Calu3 (cell line): ENCODE measurements around the gene TNFSF12. TPM values are rescaled to one million over a fixed set of nuclear protein-coding genes. Genes with fewer than 3 reads are reported as not detected.

Source experiments
- BruUV-seq: library from RNA; stranded (reverse); fragments of 400-500 nt; replicated peaks from 2 replicates; lab custom pipeline; 2021; lab: Mats Ljungman, UMichigan
- CTCF ChIA-PET: fragments of 300-600 bp; sonication (Branson Sonifier 250); formaldehyde crosslinking; loops from one replicate; lab custom pipeline; 2022; ENCODE audit warnings: antibody characterized with exemption; lab: Charles Lee
- DNase-seq: peaks from one replicate; pipeline ENCODE4 v3.0.0; 2022
- H3K27ac Mint-ChIP-seq: one replicate; pipeline ENCODE4 v1.8.0; 2022; ENCODE audit warnings: mixed read lengths; ENCODE audit not compliant: unreplicated experiment
- H3K27me3 Mint-ChIP-seq: one replicate; pipeline ENCODE4 v1.8.0; 2022; ENCODE audit warnings: mixed read lengths; ENCODE audit not compliant: unreplicated experiment
- H3K36me3 Mint-ChIP-seq: one replicate; pipeline ENCODE4 v1.8.0; 2022; ENCODE audit warnings: mild to moderate bottlenecking, moderate library complexity, mixed read lengths; ENCODE audit not compliant: insufficient read depth, unreplicated experiment
- H3K4me1 Mint-ChIP-seq: one replicate; pipeline ENCODE4 v1.8.0; 2022; ENCODE audit warnings: mild to moderate bottlenecking, low read depth, mixed read lengths; ENCODE audit not compliant: unreplicated experiment
- H3K4me3 Mint-ChIP-seq: one replicate; pipeline ENCODE4 v1.8.0; 2022; ENCODE audit warnings: mild to moderate bottlenecking, low read depth, moderate library complexity, mixed read lengths; ENCODE audit not compliant: unreplicated experiment
- H3K9me3 Mint-ChIP-seq: one replicate; pipeline ENCODE4 v1.8.0; 2022; ENCODE audit warnings: low read depth, mixed read lengths; ENCODE audit not compliant: unreplicated experiment
- intact Hi-C: fragments of 100-400 bp; cut with micrococcal nuclease; formaldehyde crosslinking; loops from one replicate; pipeline ENCODE4 v1.10.0; 2022; ENCODE audit not compliant: unreplicated experiment
- total RNA-seq: library from RNA; stranded (reverse); gene quantifications from 2 replicates; pipeline ENCODE4 v1.2.3, GENCODE V29; 2022
- TF ChIP-seq, protein P1 (sequence below): fragments of 200-600 bp; IDR thresholded peaks from one replicate; pipeline ENCODE4 v1.8.0; 2022; ENCODE audit warnings: antibody characterized with exemption; ENCODE audit not compliant: unreplicated experiment

The TNFSF12 gene
- total RNA-seq, 1 experiment from 2014 or later = 7.7 TPM

DNA sequence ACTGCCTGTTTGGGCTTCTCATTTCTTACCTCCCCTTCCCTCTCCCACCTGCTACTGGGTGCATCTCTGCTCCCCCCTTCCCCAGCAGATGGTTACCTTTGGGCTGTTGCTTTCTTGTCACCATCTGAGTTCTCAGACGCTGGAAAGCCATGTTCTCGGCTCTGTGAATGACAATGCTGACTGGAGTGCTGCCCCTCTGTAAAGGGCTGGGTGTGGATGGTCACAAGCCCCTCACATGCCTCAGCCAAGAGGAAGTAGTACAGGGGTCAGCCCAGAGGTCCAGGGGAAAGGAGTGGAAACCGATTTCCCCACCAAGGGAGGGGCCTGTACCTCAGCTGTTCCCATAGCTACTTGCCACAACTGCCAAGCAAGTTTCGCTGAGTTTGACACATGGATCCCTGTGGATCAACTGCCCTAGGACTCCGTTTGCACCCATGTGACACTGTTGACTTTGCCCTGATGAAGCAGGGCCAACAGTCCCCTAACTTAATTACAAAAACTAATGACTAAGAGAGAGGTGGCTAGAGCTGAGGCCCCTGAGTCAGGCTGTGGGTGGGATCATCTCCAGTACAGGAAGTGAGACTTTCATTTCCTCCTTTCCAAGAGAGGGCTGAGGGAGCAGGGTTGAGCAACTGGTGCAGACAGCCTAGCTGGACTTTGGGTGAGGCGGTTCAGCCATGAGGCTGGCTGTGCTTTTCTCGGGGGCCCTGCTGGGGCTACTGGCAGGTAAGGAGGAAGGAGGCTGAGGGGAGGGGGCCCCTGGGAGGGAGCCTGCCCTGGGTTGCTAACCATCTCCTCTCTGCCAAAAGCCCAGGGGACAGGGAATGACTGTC is 30.4 kb downstream of the TNFSF12 start, which contains the start of gene CD68:
Gene CD68, plus strand, starts transcription at position 638 of the 833 bp plus-strand sequence. Its CDS starts 40 bp downstream, at position 678.
- CTCF ChIA-PET = interaction anchor here (0.6 to 1.0 kb wide), 3 partner anchors 36 to 411 kb away, joined by 3 to 5 read pairs (median 3); partner anchors contain the start of genes FXR2 and WRAP53
- Mint-ChIP-seq H3K4me3 (peak within 1 kb of the TSS; percentile 53), H3K27ac (peak within 1 kb of the TSS; percentile 94), H3K9me3 (no peaks in the 10 kb centered on the region), H3K36me3 (peaks cover 92% of the 10 kb centered on the region), H3K4me1 (peaks cover 28% of the 10 kb centered on the region), H3K27me3 (no peaks in the 10 kb centered on the region)
- TF ChIP-seq, protein P1, sequence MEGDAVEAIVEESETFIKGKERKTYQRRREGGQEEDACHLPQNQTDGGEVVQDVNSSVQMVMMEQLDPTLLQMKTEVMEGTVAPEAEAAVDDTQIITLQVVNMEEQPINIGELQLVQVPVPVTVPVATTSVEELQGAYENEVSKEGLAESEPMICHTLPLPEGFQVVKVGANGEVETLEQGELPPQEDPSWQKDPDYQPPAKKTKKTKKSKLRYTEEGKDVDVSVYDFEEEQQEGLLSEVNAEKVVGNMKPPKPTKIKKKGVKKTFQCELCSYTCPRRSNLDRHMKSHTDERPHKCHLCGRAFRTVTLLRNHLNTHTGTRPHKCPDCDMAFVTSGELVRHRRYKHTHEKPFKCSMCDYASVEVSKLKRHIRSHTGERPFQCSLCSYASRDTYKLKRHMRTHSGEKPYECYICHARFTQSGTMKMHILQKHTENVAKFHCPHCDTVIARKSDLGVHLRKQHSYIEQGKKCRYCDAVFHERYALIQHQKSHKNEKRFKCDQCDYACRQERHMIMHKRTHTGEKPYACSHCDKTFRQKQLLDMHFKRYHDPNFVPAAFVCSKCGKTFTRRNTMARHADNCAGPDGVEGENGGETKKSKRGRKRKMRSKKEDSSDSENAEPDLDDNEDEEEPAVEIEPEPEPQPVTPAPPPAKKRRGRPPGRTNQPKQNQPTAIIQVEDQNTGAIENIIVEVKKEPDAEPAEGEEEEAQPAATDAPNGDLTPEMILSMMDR = no peak
- DNase-seq = peak; percentile 76
- no TSS peak for BruUV-seq
- intact Hi-C loops = loop anchor here (2.0 kb wide), 1 partner anchor 110 kb away; the partner anchor contains the start of gene WRAP53

- no TSS peak for BruUV-seq
- Mint-ChIP-seq H3K9me3 (no peaks in the 10 kb centered on the region), H3K27ac (peak overlapping the region; percentile 94), H3K27me3 (no peaks in the 10 kb centered on the region), H3K36me3 (peaks cover 92% of the 10 kb centered on the region), H3K4me1 (peaks cover 28% of the 10 kb centered on the region), H3K4me3 (peak overlapping the region; percentile 53)
- no peak for DNase-seq
- intact Hi-C loops = loop anchor here (2.0 kb wide), 1 partner anchor 109 kb away; the partner anchor contains the start of gene WRAP53
- TF ChIP-seq, protein P1 = no peak
- CTCF ChIA-PET = interaction anchor here (1.0 kb wide), 1 partner anchor 35 kb away, joined by 5 read pairs; the partner anchor contains the start of gene FXR2
These were observed 31.2 kb downstream of the TNFSF12 start for GRCh38 chr17:7579834-7580603.

DNA sequence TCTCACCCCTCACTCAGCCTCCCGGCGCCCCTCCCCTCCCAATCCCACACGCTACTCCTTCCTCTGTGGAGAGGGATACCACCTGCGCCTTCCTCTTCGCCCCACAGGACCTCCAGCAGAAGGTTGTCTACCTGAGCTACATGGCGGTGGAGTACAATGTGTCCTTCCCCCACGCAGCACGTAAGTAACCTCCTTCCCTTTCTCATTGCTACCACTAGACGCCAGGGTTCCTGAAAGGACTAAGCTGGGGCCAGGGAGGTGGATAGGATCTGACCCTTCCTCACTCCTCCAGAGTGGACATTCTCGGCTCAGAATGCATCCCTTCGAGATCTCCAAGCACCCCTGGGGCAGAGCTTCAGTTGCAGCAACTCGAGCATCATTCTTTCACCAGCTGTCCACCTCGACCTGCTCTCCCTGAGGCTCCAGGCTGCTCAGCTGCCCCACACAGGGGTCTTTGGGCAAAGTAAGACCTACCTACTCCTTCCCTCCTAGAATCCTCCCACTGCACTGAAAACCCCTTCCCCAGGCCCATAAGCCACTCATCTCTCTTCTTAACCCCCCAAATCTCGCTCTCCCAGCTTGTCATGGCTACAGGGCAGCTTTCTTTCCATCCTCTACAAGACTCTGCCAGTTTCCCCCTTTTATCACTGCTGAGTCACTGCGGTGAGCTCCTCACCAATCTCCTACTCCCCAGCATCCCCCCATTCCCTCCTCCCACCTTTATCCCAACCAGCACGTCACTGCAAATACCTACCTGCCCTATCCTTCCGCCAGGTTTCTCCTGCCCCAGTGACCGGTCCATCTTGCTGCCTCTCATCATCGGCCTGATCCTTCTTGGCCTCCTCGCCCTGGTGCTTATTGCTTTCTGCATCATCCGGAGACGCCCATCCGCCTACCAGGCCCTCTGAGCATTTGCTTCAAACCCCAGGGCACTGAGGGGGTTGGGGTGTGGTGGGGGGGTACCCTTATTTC is 32.0 kb downstream of the TNFSF12 start:
- DNase-seq = no peak
- Mint-ChIP-seq H3K9me3 (no peaks in the 10 kb centered on the region), H3K4me3 (peak overlapping the region; percentile 26), H3K27me3 (no peaks in the 10 kb centered on the region), H3K27ac (peak overlapping the region; percentile 94), H3K36me3 (peaks cover 86% of the 10 kb centered on the region), H3K4me1 (peaks cover 28% of the 10 kb centered on the region)
- TF ChIP-seq, protein P1 = no peak
- BruUV-seq = no TSS peak
- CTCF ChIA-PET = no interaction called here
- intact Hi-C loops = no loop called here
